Measurements from ENCODE around the gene CHRM5. TPM values are rescaled to one million over a fixed set of nuclear protein-coding genes. Genes with fewer than 3 reads are reported as not detected.

CHRM5 gene, protein sequence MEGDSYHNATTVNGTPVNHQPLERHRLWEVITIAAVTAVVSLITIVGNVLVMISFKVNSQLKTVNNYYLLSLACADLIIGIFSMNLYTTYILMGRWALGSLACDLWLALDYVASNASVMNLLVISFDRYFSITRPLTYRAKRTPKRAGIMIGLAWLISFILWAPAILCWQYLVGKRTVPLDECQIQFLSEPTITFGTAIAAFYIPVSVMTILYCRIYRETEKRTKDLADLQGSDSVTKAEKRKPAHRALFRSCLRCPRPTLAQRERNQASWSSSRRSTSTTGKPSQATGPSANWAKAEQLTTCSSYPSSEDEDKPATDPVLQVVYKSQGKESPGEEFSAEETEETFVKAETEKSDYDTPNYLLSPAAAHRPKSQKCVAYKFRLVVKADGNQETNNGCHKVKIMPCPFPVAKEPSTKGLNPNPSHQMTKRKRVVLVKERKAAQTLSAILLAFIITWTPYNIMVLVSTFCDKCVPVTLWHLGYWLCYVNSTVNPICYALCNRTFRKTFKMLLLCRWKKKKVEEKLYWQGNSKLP
- total RNA-seq = under 0.01 TPM in 2 replicates

DNA sequence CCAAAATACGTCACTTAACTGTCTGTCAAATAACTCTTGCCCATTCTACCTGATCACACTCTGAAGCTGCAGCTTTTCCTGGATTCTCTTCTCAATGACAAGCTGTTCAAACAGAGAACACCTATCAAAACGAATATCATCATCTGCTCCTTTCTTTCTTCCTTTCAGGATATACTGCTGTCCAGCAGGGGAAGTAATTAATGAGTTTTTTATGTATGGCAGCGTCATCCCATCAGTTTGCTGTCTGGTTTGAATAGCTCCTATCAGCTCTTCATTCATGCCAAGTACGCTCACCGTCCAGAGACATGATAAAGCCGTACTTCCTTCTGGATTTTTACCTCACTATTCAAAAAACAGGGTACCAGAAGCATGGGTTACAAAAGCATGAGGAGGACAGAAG, at the start of gene CHRM5:
Gene CHRM5, plus strand, starts transcription at position 274 of the 400 bp plus-strand sequence. CDS start 94,221 bp downstream, outside the sequence.
- TF ChIP-seq, protein P1, sequence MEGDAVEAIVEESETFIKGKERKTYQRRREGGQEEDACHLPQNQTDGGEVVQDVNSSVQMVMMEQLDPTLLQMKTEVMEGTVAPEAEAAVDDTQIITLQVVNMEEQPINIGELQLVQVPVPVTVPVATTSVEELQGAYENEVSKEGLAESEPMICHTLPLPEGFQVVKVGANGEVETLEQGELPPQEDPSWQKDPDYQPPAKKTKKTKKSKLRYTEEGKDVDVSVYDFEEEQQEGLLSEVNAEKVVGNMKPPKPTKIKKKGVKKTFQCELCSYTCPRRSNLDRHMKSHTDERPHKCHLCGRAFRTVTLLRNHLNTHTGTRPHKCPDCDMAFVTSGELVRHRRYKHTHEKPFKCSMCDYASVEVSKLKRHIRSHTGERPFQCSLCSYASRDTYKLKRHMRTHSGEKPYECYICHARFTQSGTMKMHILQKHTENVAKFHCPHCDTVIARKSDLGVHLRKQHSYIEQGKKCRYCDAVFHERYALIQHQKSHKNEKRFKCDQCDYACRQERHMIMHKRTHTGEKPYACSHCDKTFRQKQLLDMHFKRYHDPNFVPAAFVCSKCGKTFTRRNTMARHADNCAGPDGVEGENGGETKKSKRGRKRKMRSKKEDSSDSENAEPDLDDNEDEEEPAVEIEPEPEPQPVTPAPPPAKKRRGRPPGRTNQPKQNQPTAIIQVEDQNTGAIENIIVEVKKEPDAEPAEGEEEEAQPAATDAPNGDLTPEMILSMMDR (IDR thresholded peaks at IDR 0.05; ENCODE audit: insufficient read depth, low read depth, low read length) = no peak
- no peak for DNase-seq (ENCODE audit: low read depth)
- H3K4me3 ChIP-seq (ENCODE audit: low read depth, low read length) = no peak within 1 kb of the TSS

DNA sequence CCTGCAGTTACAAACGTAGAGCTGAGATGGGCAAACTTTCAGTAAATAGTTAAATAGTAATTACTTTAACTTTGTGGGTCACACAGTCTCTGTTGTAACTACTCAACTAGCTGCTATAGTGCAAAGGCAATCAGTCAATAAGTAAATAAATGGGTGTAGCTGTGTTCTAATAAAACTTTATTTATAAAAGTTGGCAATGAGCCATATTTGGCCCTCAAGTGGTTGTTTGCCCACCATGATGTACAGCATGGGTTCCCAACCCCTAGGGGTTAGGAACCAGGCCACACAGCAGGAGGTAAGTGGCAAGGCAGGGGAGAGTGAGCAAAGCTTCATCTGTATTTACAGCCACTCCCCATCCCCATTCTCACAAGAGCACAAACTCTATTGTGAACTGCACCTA, 44.9 kb upstream of the CHRM5 start:
- no peak for DNase-seq (ENCODE audit: low read depth)
- TF ChIP-seq, protein P1 (IDR thresholded peaks at IDR 0.05; ENCODE audit: insufficient read depth, low read depth, low read length) = no peak
- H3K4me3 ChIP-seq (ENCODE audit: low read depth, low read length) = no peak overlapping the region

DNA sequence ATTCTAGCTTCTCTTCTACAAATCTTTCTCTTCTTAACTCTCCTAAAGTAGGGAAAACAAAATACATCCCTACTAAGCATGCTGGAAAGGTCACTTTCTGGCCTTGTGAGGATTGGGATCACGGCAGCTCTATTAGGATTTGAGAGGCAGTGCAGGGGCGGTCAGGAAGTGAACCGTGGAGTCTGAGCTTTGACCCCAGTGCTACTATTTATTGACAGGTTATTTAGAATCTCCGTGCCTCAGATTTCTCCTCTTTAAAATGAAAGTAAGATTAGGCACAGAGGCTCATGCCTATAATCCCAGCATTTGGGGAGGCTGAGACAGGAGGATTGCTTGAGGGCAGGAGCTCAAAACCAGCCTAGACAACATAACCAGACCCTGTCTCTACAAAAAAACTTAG, 42.0 kb upstream of the CHRM5 start:
- TF ChIP-seq, protein P1 (IDR thresholded peaks at IDR 0.05; ENCODE audit: insufficient read depth, low read depth, low read length) = no peak
- no peak for DNase-seq (ENCODE audit: low read depth)
- no peak overlapping the region for H3K4me3 ChIP-seq (ENCODE audit: low read depth, low read length)

DNA sequence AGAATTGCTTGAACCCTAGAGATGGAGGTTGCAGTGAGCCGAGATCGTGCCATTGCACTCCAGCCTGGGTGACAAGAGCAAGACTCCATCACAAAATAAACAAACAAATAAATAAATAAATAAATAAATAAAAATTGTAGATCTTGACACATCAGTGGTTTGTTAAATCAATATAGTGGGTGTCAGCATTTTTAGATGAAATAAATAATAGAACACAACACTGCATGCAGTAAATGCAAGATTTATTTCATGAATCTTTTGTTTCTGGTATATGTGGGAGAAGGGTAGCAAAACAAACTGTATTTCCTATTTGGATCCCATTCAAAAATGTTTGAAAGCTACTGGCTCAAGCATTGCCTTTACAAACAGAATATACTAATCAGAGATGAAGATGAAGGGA, 35.6 kb upstream of the CHRM5 start:
- TF ChIP-seq, protein P1 (IDR thresholded peaks at IDR 0.05; ENCODE audit: insufficient read depth, low read depth, low read length) = no peak
- H3K4me3 ChIP-seq (ENCODE audit: low read depth, low read length) = no peak overlapping the region
- no peak for DNase-seq (ENCODE audit: low read depth)

DNA sequence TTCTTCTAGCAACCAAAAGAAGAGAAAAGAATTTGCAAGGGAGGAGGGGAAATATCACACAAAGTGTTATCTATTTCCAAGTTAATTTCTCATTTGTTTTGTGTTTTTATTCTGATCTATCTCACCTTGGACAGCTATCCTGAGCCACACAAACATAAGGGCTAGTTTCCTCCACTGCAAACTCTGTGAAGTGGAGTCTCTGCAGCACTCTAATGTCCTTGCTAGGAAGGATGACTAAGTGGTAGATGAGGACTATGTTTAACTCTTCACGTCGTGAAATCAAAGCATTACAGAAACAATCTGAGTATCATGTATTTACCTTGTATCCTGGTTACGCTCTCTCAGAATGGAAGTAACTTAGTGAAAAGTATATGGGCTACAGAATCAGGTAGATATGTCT, 33.9 kb upstream of the CHRM5 start:
- TF ChIP-seq, protein P1 (IDR thresholded peaks at IDR 0.05; ENCODE audit: insufficient read depth, low read depth, low read length) = no peak
- H3K4me3 ChIP-seq (ENCODE audit: low read depth, low read length) = no peak overlapping the region
- DNase-seq (ENCODE audit: low read depth) = no peak

DNA sequence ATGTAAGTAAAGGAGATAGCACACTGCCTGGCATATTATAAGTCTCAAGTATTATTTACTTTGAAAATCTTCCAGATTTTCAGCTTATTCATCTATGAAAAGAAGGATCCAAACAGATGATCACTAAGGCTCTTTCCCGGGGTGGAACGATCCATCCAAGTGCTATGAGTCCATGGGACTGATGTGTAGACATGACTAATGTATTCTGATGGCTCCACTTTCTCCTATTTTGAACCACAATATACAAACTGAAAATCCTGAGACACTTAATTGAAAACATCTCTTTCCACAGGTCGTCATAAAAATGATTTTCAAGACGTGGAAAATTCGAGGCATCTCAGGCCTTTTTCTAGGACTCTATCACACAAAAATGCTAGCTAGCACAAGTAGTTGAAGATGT, 33.4 kb upstream of the CHRM5 start:
- no peak for DNase-seq (ENCODE audit: low read depth)
- TF ChIP-seq, protein P1 (IDR thresholded peaks at IDR 0.05; ENCODE audit: insufficient read depth, low read depth, low read length) = no peak
- no peak overlapping the region for H3K4me3 ChIP-seq (ENCODE audit: low read depth, low read length)
